Erythroblast (primary cell): ENCODE results near the gene NFIB.

ENCODE experiments used
- GATA1 ChIP-seq: IDR thresholded peaks from 2 replicates; pipeline ENCODE4 v1.6.1; 2011; ENCODE audit warnings: low read depth, mild to moderate bottlenecking, control low read depth, low read length, moderate library complexity
- POLR2A ChIP-seq: IDR thresholded peaks from 2 replicates; pipeline ENCODE4 v1.6.1; 2011; ENCODE audit warnings: mild to moderate bottlenecking, low read length

DNA sequence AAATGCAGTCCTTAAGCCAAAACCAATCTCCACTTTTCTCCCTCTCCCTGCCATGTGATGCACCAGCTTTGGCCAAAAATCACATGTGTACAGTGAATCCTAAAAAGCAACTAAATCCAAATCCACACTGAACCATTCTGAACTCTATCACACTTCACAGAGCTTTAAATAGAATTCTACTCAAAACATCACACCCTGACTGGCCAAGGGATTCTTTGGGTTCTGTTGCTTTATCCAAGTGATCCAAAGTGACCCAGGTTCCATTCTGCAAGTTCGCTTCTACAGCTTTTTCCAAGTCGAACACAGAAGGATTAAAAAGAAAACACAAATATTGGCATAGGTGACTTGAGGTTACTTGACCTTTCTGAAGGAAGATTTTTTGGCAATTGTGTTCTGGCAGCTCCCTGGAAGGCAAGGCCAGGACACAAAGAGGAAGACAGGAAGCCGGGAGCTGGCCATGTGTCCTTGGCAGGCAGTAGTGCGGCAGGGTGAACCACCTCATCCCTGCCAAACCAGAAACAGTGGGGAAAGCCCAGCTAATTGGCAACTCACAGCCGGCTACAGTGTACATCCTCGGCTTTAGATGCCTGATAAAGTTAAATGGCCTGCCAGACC is 115.0 kb downstream of the NFIB start:
- TF ChIP-seq POLR2A: no peak
- TF ChIP-seq GATA1: no peak
